HCT116 (cell line): ENCODE data around the gene KAZN. TPM values are rescaled to one million over a fixed set of nuclear protein-coding genes. Genes with fewer than 3 reads are reported as not detected.

Experiments used
- ATAC-seq: fragments of 200-7000 bp; cut with Tn5 transposase; 2 replicates; pipeline ENCODE4 v1.9.1; 2020; ENCODE audit warnings: mild to moderate bottlenecking, moderate library complexity
- BruUV-seq: library from RNA; stranded (reverse); fragments of 400-500 nt; replicated peaks from 2 replicates; lab custom pipeline; 2021; lab: Mats Ljungman, UMichigan
- CTCF ChIA-PET: fragments of 300-600 bp; sonication (Branson Sonifier 250); formaldehyde crosslinking; loops from one replicate; lab custom pipeline; 2021; ENCODE audit warnings: antibody characterized with exemption; lab: Charles Lee
- POLR2A ChIA-PET: fragments of 300-600, 350-600 bp; sonication (Branson Sonifier 250); formaldehyde crosslinking; loops from one replicate; lab custom pipeline; 2021; ENCODE audit warnings: antibody characterized with exemption; lab: Charles Lee
- RAD21 ChIA-PET, 2 experiments: fragments of 300-600 bp; sonication (Branson Sonifier 250); formaldehyde crosslinking; loops; one replicate each; lab custom pipeline; 2023; ENCODE audit warnings: low total read pairs in 2 of 2; ENCODE audit not compliant: uncharacterized antibody in 2 of 2, unreplicated experiment in 2 of 2, low non-redundant PET in 1 of 2; lab: Charles Lee
- DNase-seq: peaks from one replicate; pipeline ENCODE4 v3.0.0-alpha.2; 2010; ENCODE audit warnings: low read depth, low spot score
- H2AFZ ChIP-seq: fragments of 200-600 bp; shearing (Covaris generic), sonication (generic); 2 replicates; pipeline ENCODE4 v1.6.1; 2017; ENCODE audit warnings: low read depth, mixed run types, mixed read lengths, antibody characterized with exemption, low read length; ENCODE audit not compliant: poor library complexity, severe bottlenecking
- H3K27ac ChIP-seq: 2 replicates; pipeline ENCODE4 v1.5.1; 2012; ENCODE audit warnings: low read depth, low read length
- H3K27me3 ChIP-seq: fragments of 200-600 bp; sonication (generic); 2 replicates; pipeline ENCODE4 v1.6.1; 2016; ENCODE audit warnings: mixed run types, low read length, mixed read lengths; ENCODE audit not compliant: insufficient read depth
- H3K36me3 ChIP-seq, 2 experiments: fragments of 200-500 bp in 1 of 2; fragments of 200-600 bp in 1 of 2; sonication (Bioruptor generic) in 1 of 2; sonication (generic) in 1 of 2; 2 replicates each; pipeline versions ENCODE4 v1.5.1 to v1.6.1; 2014 to 2016; ENCODE audit warnings: low read length in 2 of 2, inconsistent platforms in 1 of 2, mixed read lengths in 1 of 2, mixed run types in 1 of 2; ENCODE audit not compliant: insufficient read depth in 2 of 2, control insufficient read depth in 1 of 2
- H3K4me1 ChIP-seq, 2 experiments: fragments of 200-600 bp in 1 of 2; sonication (generic) in 1 of 2; 2 replicates each; pipeline versions ENCODE4 v1.5.1 to v1.6.1; 2012 to 2017; ENCODE audit warnings: low read length in 2 of 2, inconsistent platforms in 1 of 2, mild to moderate bottlenecking in 1 of 2, mixed read lengths in 1 of 2, mixed run types in 1 of 2, moderate library complexity in 1 of 2; ENCODE audit not compliant: insufficient read depth in 2 of 2, control insufficient read depth in 1 of 2
- H3K4me2 ChIP-seq: fragments of 200-600 bp; sonication (generic); 2 replicates; pipeline ENCODE4 v1.6.1; 2017; ENCODE audit warnings: mixed run types, low read length, mixed read lengths
- H3K4me3 ChIP-seq, 2 experiments: fragments of 200-600 bp in 1 of 2; sonication (generic) in 1 of 2; replicated peaks in 1 of 2; 2 replicates each; pipeline ENCODE4 v1.5.1; 2011 to 2016; ENCODE audit warnings: low read length in 2 of 2, control low read depth in 1 of 2, low read depth in 1 of 2, mild to moderate bottlenecking in 1 of 2, mixed read lengths in 1 of 2, mixed run types in 1 of 2
- H3K79me2 ChIP-seq: fragments of 200-600 bp; sonication (generic); 2 replicates; pipeline ENCODE4 v1.6.1; 2017; ENCODE audit warnings: mild to moderate bottlenecking, mixed run types, low read length, moderate library complexity, mixed read lengths; ENCODE audit not compliant: insufficient read depth
- H3K9ac ChIP-seq: fragments of 200-600 bp; sonication (generic); 2 replicates; pipeline ENCODE4 v1.6.1; 2016; ENCODE audit warnings: low read length, mixed read lengths
- H3K9me2 ChIP-seq: fragments of 200-600 bp; sonication (generic), shearing (Covaris generic); 2 replicates; pipeline ENCODE4 v1.6.1; 2017; ENCODE audit warnings: mixed run types, mild to moderate bottlenecking, moderate library complexity; ENCODE audit not compliant: insufficient read depth
- H3K9me3 ChIP-seq, 2 experiments: fragments of 200-500 bp in 1 of 2; fragments of 200-600 bp in 1 of 2; sonication (Bioruptor generic) in 1 of 2; sonication (generic) in 1 of 2; 2 replicates each; pipeline ENCODE4 v1.6.1; 2014 to 2017; ENCODE audit warnings: low read length in 2 of 2, mixed read lengths in 2 of 2, inconsistent platforms in 1 of 2, low read depth in 1 of 2, mild to moderate bottlenecking in 1 of 2, mixed run types in 1 of 2, moderate library complexity in 1 of 2; ENCODE audit not compliant: control insufficient read depth in 1 of 2, insufficient read depth in 1 of 2
- H4K20me1 ChIP-seq: fragments of 200-600 bp; sonication (generic), shearing (Covaris generic); 2 replicates; pipeline ENCODE4 v1.6.1; 2017; ENCODE audit warnings: mixed run types, mild to moderate bottlenecking, moderate library complexity; ENCODE audit not compliant: insufficient read depth
- ATF3 ChIP-seq: IDR thresholded peaks from 2 replicates; pipeline ENCODE4 v1.6.1; 2012
- CBX3 ChIP-seq: IDR thresholded peaks from 2 replicates; pipeline ENCODE4 v1.6.1; 2012; ENCODE audit warnings: low read depth
- CEBPB ChIP-seq: IDR thresholded peaks from 2 replicates; pipeline ENCODE4 v1.6.1; 2012; ENCODE audit warnings: low read depth
- ELF1 ChIP-seq: IDR thresholded peaks from 2 replicates; pipeline ENCODE4 v1.6.1; 2012; ENCODE audit warnings: low read depth, borderline replicate concordance
- EZH2 ChIP-seq: fragments of 200-600 bp; sonication (generic); IDR thresholded peaks from 2 replicates; pipeline ENCODE4 v1.6.1; 2017; ENCODE audit warnings: antibody characterized with exemption, mixed run types
- MAX ChIP-seq: IDR thresholded peaks from 2 replicates; pipeline ENCODE4 v1.6.1; 2012
- REST ChIP-seq: IDR thresholded peaks from 2 replicates; pipeline ENCODE4 v1.6.1; 2012; ENCODE audit warnings: low read depth
- SRF ChIP-seq: IDR thresholded peaks from 2 replicates; pipeline ENCODE4 v1.6.1; 2012; ENCODE audit warnings: low read depth
- YY1 ChIP-seq: IDR thresholded peaks from 2 replicates; pipeline ENCODE4 v1.6.1; 2011; ENCODE audit warnings: low read length, low read depth, moderate library complexity, mild to moderate bottlenecking; ENCODE audit not compliant: insufficient replicate concordance; ENCODE audit errors: extremely low read depth
- ZFX ChIP-seq: fragments of 450-650 bp; IDR thresholded peaks from 2 replicates; pipeline ENCODE4 v1.6.1; 2017
- intact Hi-C: fragments of 100-400 bp; cut with micrococcal nuclease; formaldehyde crosslinking; loops from 2 replicates; pipeline ENCODE4 v1.10.0; 2022
- total RNA-seq: library from RNA; stranded (reverse); gene quantifications from one replicate; pipeline ENCODE4 v1.2.1, GENCODE V29; 2021; ENCODE audit not compliant: unreplicated experiment

Gene KAZN
- total RNA-seq, 1 experiment from 2014 or later: 13.4 TPM

GRCh38 chr1:14934867-14935266 lies 336.4 kb downstream of the KAZN start:
- intact Hi-C loops: no loop called here
- H3K4me3 ChIP-seq: no peak overlapping the region
- no peaks in the 10 kb centered on the region for H3K9me2 ChIP-seq
- no peaks in the 10 kb centered on the region for H4K20me1 ChIP-seq
- no peaks in the 10 kb centered on the region for H3K9me3 ChIP-seq
- ATAC-seq: no peak
- peaks cover 4% of the 10 kb centered on the region; the same call in 1 of the 2 replicates for H3K79me2 ChIP-seq
- H3K27me3 ChIP-seq: no peaks in the 10 kb centered on the region
- DNase-seq: no peak
- H3K4me1 ChIP-seq: peaks cover 0 to 4% of the 10 kb centered on the region in 2 experiments; a peak in 1 of 4 replicates
- TF ChIP-seq CEBPB (no peak), ELF1 (no peak), EZH2 (no peak), YY1 (no peak)
- TF ChIP-seq, all 23 proteins: peak for 0
- Histone ChIP-seq H2AFZ (no peak overlapping the region), H3K4me2 (no peak overlapping the region), H3K36me3 (no peaks in the 10 kb centered on the region), H3K27ac (no peak overlapping the region), H3K9ac (no peak overlapping the region)
- ChIA-PET CTCF (no interaction called here), RAD21 (no interaction called here), POLR2A (no interaction called here)
- BruUV-seq: no TSS peak

GRCh38 chr1:14936815-14937214 lies 338.3 kb downstream of the KAZN start:
- Histone ChIP-seq H3K27ac (no peak overlapping the region), H3K79me2 (peaks cover 4% of the 10 kb centered on the region; the same call in 1 of the 2 replicates)

More at GRCh38 chr1:14936815-14937214, 338.3 kb downstream of the KAZN start:
- H3K36me3 ChIP-seq: no peaks in the 10 kb centered on the region
- H3K9ac ChIP-seq: no peak overlapping the region
- no TSS peak for BruUV-seq
- no peak for DNase-seq
- no peaks in the 10 kb centered on the region for H4K20me1 ChIP-seq
- no peak for TF ChIP-seq ATF3
- no peak for TF ChIP-seq CBX3
- no peak for TF ChIP-seq REST
- TF ChIP-seq SRF: no peak
- no peak for TF ChIP-seq MAX
- no peak for TF ChIP-seq ZFX
- H3K9me3 ChIP-seq: no peaks in the 10 kb centered on the region
- intact Hi-C loops: no loop called here
- ChIA-PET CTCF (no interaction called here), RAD21 (no interaction called here), POLR2A (no interaction called here)
- no peak overlapping the region for H3K4me3 ChIP-seq
- no peak overlapping the region for H2AFZ ChIP-seq
- no peaks in the 10 kb centered on the region for H3K27me3 ChIP-seq
- no peak overlapping the region for H3K4me2 ChIP-seq
- ATAC-seq: no peak
- H3K4me1 ChIP-seq: peaks cover 0 to 8% of the 10 kb centered on the region in 2 experiments; a peak in 1 of 4 replicates
- no peaks in the 10 kb centered on the region for H3K9me2 ChIP-seq
